Measurements from ENCODE around the gene JAKMIP2.

The JAKMIP2 gene

GRCh38 chr5:147576646-147577535, 205.6 kb downstream of the JAKMIP2 start:
- Histone ChIP-seq H3K27ac (ENCODE audit: low read depth, low read length) (no peak overlapping the region), H3K27me3 (ENCODE audit: control insufficient read depth, low read length) (no peaks in the 10 kb centered on the region), H3K79me2 (ENCODE audit: control insufficient read depth, low read length) (no peaks in the 10 kb centered on the region), H3K4me3 (ENCODE audit: low read length) (no peak overlapping the region), H3K9me3 (ENCODE audit: control insufficient read depth, insufficient read depth, low read length) (no peaks in the 10 kb centered on the region), H4K20me1 (ENCODE audit: control insufficient read depth, insufficient read depth, low read depth, low read length) (no peaks in the 10 kb centered on the region), H3K4me1 (ENCODE audit: control insufficient read depth, low read length) (no peaks in the 10 kb centered on the region), H3K36me3 (ENCODE audit: control insufficient read depth, low read length) (no peaks in the 10 kb centered on the region), H3K9me2 (replicated peaks; ENCODE audit: control insufficient read depth, low read length) (no peaks in the 10 kb centered on the region), H3K4me2 (ENCODE audit: low read length) (no peak overlapping the region), H3F3A (ENCODE audit: control insufficient read depth, insufficient read depth) (no peaks in the 10 kb centered on the region)
- TF ChIP-seq EZH2phosphoT487 (IDR thresholded peaks at IDR 0.05; ENCODE audit: borderline replicate concordance, low read length), result no peak
- TF ChIP-seq, protein P1, sequence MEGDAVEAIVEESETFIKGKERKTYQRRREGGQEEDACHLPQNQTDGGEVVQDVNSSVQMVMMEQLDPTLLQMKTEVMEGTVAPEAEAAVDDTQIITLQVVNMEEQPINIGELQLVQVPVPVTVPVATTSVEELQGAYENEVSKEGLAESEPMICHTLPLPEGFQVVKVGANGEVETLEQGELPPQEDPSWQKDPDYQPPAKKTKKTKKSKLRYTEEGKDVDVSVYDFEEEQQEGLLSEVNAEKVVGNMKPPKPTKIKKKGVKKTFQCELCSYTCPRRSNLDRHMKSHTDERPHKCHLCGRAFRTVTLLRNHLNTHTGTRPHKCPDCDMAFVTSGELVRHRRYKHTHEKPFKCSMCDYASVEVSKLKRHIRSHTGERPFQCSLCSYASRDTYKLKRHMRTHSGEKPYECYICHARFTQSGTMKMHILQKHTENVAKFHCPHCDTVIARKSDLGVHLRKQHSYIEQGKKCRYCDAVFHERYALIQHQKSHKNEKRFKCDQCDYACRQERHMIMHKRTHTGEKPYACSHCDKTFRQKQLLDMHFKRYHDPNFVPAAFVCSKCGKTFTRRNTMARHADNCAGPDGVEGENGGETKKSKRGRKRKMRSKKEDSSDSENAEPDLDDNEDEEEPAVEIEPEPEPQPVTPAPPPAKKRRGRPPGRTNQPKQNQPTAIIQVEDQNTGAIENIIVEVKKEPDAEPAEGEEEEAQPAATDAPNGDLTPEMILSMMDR (IDR thresholded peaks at IDR 0.05; ENCODE audit: low read depth, low read length, poor library complexity, severe bottlenecking), result peak; percentile 60

- no peaks in the 10 kb centered on the region for H3K27me3 ChIP-seq (ENCODE audit: control insufficient read depth, low read length)
- H4K20me1 ChIP-seq (ENCODE audit: control insufficient read depth, insufficient read depth, low read depth, low read length), result no peaks in the 10 kb centered on the region
- H3K4me3 ChIP-seq (ENCODE audit: low read length), result no peak overlapping the region
- H3K4me2 ChIP-seq (ENCODE audit: low read length), result no peak overlapping the region
- no peaks in the 10 kb centered on the region for H3K9me2 ChIP-seq (replicated peaks; ENCODE audit: control insufficient read depth, low read length)
- H3K36me3 ChIP-seq (ENCODE audit: control insufficient read depth, low read length), result no peaks in the 10 kb centered on the region
- no peaks in the 10 kb centered on the region for H3K4me1 ChIP-seq (ENCODE audit: control insufficient read depth, low read length)
- H3F3A ChIP-seq (ENCODE audit: control insufficient read depth, insufficient read depth), result no peaks in the 10 kb centered on the region
- H3K27ac ChIP-seq (ENCODE audit: low read depth, low read length), result no peak overlapping the region
- H3K79me2 ChIP-seq (ENCODE audit: control insufficient read depth, low read length), result no peaks in the 10 kb centered on the region
- H3K9me3 ChIP-seq (ENCODE audit: control insufficient read depth, insufficient read depth, low read length), result no peaks in the 10 kb centered on the region
- no peak for TF ChIP-seq EZH2phosphoT487 (IDR thresholded peaks at IDR 0.05; ENCODE audit: borderline replicate concordance, low read length)
- TF ChIP-seq, protein P1 (IDR thresholded peaks at IDR 0.05; ENCODE audit: low read depth, low read length, poor library complexity, severe bottlenecking), result no peak
Measured at GRCh38 chr5:147575598-147575997, 206.9 kb downstream of the JAKMIP2 start.

DNA sequence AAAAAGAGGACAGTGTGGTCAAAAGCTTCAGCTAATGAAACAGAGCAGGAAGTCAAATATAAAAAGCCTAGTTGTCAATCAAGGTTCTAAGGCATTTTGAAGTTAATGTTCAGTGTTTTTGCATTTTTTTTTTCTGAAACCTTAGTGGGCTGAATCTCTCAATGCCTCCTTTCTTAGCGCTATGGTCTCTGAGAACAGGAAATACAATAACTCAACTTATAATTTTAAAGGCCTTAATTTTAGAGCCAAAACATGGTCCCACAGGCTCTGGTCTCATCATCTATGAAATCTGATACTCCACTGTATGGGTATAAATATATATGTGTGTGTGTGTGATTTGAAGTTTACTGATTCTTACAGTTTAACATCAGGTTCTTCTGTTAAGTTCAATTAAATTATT, 209.3 kb downstream of the JAKMIP2 start:
- Histone ChIP-seq H3K9me2 (replicated peaks; ENCODE audit: control insufficient read depth, low read length) (no peaks in the 10 kb centered on the region), H4K20me1 (ENCODE audit: control insufficient read depth, insufficient read depth, low read depth, low read length) (no peaks in the 10 kb centered on the region), H3K27ac (ENCODE audit: low read depth, low read length) (no peak overlapping the region), H3F3A (ENCODE audit: control insufficient read depth, insufficient read depth) (no peaks in the 10 kb centered on the region), H3K4me2 (ENCODE audit: low read length) (no peak overlapping the region), H3K9me3 (ENCODE audit: control insufficient read depth, insufficient read depth, low read length) (no peaks in the 10 kb centered on the region), H3K4me1 (ENCODE audit: control insufficient read depth, low read length) (no peaks in the 10 kb centered on the region), H3K36me3 (ENCODE audit: control insufficient read depth, low read length) (no peaks in the 10 kb centered on the region), H3K27me3 (ENCODE audit: control insufficient read depth, low read length) (no peaks in the 10 kb centered on the region), H3K4me3 (ENCODE audit: low read length) (no peak overlapping the region), H3K79me2 (ENCODE audit: control insufficient read depth, low read length) (no peaks in the 10 kb centered on the region)
- no peak for TF ChIP-seq EZH2phosphoT487 (IDR thresholded peaks at IDR 0.05; ENCODE audit: borderline replicate concordance, low read length)
- TF ChIP-seq, protein P1 (IDR thresholded peaks at IDR 0.05; ENCODE audit: low read depth, low read length, poor library complexity, severe bottlenecking), result no peak

All from DOHH2 (cell line).